ENCODE data around the gene MSRB3.
A peak's percentile ranks its signal among the peaks of the same experiment; 100 is the strongest.

The MSRB3 gene

GRCh38 chr12:65495233-65495632 is 216.8 kb downstream of the MSRB3 start:
- DNase-seq (ENCODE audit: low read depth in 2 of 2): no peak

GRCh38 chr12:65496617-65497016 is 218.1 kb downstream of the MSRB3 start:
- no peak for DNase-seq (ENCODE audit: low read depth in 2 of 2)

GRCh38 chr12:65497660-65498059 is 219.2 kb downstream of the MSRB3 start:
- DNase-seq (ENCODE audit: low read depth in 2 of 2): no peak

GRCh38 chr12:65499167-65499566 is 220.7 kb downstream of the MSRB3 start:
- no peak for DNase-seq (ENCODE audit: low read depth in 2 of 2)

- DNase-seq (ENCODE audit: low read depth in 2 of 2): peak in 1 of 2 experiments; percentile 37
These were observed 221.8 kb downstream of the MSRB3 start for GRCh38 chr12:65500091-65500900.

GRCh38 chr12:65501093-65501621 is 222.7 kb downstream of the MSRB3 start:
- no peak for DNase-seq (ENCODE audit: low read depth in 2 of 2)

GRCh38 chr12:65501935-65502334 is 223.5 kb downstream of the MSRB3 start:
- DNase-seq (ENCODE audit: low read depth in 2 of 2): no peak

GRCh38 chr12:65504417-65504816 is 225.9 kb downstream of the MSRB3 start:
- DNase-seq (ENCODE audit: low read depth in 2 of 2): no peak

- DNase-seq (ENCODE audit: low read depth in 2 of 2): no peak
These were observed 227.1 kb downstream of the MSRB3 start for GRCh38 chr12:65505386-65506121.

- DNase-seq (ENCODE audit: low read depth in 2 of 2): no peak
These were observed 230.0 kb downstream of the MSRB3 start for GRCh38 chr12:65508276-65509035.

GRCh38 chr12:65510007-65510406 is 231.5 kb downstream of the MSRB3 start:
- no peak for DNase-seq (ENCODE audit: low read depth in 2 of 2)

- DNase-seq (ENCODE audit: low read depth in 2 of 2): no peak
These were observed 232.1 kb downstream of the MSRB3 start for GRCh38 chr12:65510584-65511050.

- DNase-seq (ENCODE audit: low read depth in 2 of 2): peak; percentile 75 to 78
These were observed 232.8 kb downstream of the MSRB3 start for GRCh38 chr12:65511134-65511834.

- DNase-seq (ENCODE audit: low read depth in 2 of 2): no peak
These were observed 233.4 kb downstream of the MSRB3 start for GRCh38 chr12:65511912-65512311.

Measured in fibroblast of skin of left biceps (primary cell).